Measurements from ENCODE around the gene RTN4R. TPM values are rescaled to one million over a fixed set of nuclear protein-coding genes. Genes with fewer than 3 reads are reported as not detected.
"Not testable (repeated sequence)": the region's sequence is repeated elsewhere in the genome, so short reads cannot be mapped to it uniquely, and the experiment has no call there.

The RTN4R gene
- total RNA-seq, 1 experiment from 2014 or later: 11.1 TPM

DNA sequence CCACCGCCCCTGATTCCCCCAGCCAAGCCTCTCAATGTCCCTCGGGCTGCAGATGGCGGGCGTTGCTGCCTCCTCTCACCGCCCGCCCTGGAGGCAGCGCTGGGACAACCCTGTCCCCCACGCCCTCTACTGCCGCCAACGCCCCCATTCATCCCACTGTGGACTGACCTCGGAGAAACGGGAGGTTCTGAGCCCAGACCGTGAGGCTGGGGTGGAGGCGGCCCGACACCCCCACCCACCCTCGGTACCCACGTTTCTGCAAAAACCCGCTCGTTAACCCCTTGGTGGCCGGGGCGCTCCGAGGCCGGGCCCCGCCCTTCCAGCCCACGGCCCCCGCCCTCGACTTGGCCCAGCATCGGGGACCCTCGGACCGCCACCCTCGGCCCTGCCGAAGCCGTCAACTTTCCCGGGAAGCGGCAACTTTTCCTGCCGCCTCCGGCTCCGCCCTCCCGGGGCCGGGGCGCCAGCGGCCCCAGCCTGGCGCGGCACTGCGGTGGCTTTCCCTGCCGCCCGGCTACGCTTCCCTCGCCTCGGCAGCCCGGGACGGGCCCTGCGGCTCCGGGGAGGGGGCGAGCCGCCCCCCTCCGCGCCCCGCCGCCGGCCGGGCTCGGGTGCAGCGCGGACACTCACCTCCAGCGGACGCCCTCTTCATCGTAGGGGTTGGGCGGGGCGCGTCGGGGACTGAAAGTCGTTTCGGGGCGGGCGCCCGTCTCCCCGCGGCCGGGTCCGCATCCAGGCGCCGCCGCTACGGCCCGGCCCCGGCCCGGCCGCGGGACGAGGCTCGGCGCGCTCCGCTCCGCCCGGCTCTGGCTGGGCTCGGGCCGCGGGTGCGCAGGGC, 458 bp downstream of the RTN4R start:
- no peaks in the 10 kb centered on the region for H3K36me3 ChIP-seq (ENCODE audit: control insufficient read depth, insufficient read depth, low read length)
- CTCF ChIA-PET: no interaction called here

DNA sequence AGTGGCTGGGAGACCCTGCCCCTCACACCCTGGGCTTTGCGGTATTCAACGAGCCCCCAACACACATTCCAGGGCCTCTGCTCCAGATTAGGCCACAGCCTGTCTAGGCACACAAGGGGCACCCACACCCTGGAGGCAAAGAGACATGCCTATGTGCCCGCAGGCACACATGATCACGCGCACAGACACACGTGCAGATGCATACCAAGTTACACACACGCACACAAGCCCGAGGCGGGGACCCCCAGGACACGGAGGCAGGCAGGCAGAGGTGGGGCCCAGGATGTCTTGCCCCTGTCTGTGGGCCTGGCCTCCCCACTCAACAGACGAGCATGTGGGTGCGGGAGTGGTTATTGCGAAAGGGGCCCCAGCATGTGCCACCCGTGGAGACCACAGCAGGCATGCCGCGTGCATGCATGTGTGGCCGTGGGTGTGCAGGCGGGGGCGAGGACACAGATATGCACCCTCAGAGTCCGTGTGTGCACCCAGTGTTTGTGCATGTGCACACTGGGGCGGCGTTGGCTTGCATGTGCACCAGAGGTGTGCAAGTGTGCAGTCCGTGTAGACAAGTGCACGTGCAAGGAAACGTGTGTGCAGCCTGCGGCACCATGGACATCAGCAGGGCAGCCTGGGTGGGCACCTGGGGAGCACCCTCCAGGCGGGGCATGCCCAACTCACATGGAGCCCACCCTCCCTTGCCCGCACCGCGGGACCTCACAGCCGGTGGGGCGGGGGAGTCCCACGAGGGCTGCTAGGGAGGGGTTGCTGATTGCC, 1.3 kb downstream of the RTN4R start:
- H3K27me3 Mint-ChIP-seq (ENCODE audit: insufficient read depth, unreplicated experiment); CTCF ChIA-PET; H3K9me3 ChIP-seq; H3K27me3 ChIP-seq (replicated peaks; ENCODE audit: control insufficient read depth, insufficient read depth, low read length); intact Hi-C loops (cut with micrococcal nuclease; ENCODE audit: unreplicated experiment); DNase-seq; H3K4me1 Mint-ChIP-seq (ENCODE audit: low read depth, unreplicated experiment); H3K9me3 Mint-ChIP-seq (ENCODE audit: unreplicated experiment); H3K27ac Mint-ChIP-seq (ENCODE audit: unreplicated experiment); POLR2A ChIA-PET; H3K4me1 ChIP-seq; H3K36me3 Mint-ChIP-seq (ENCODE audit: insufficient read depth, unreplicated experiment); BruUV-seq (replicated peaks); H3K36me3 ChIP-seq (ENCODE audit: control insufficient read depth, insufficient read depth, low read length): not testable (repeated sequence)
- peak overlapping the region; percentile 53 for H3K4me3 ChIP-seq (ENCODE audit: low read depth, low read length)
- H3K4me3 Mint-ChIP-seq (ENCODE audit: unreplicated experiment): peak overlapping the region; percentile 61

More for the DNA sequence above, 458 bp downstream of the RTN4R start:
- Mint-ChIP-seq H3K36me3 (ENCODE audit: insufficient read depth, unreplicated experiment) (no peaks in the 10 kb centered on the region), H3K27me3 (ENCODE audit: insufficient read depth, unreplicated experiment) (no peaks in the 10 kb centered on the region), H3K27ac (ENCODE audit: unreplicated experiment) (no peak overlapping the region), H3K4me3 (ENCODE audit: unreplicated experiment) (peak overlapping the region; percentile 61), H3K9me3 (ENCODE audit: unreplicated experiment) (no peaks in the 10 kb centered on the region), H3K4me1 (ENCODE audit: low read depth, unreplicated experiment) (peaks cover 5% of the 10 kb centered on the region)
- intact Hi-C loops (cut with micrococcal nuclease; ENCODE audit: unreplicated experiment): no loop called here
- DNase-seq: peak in 1 of 2 experiments; percentile 54
- Histone ChIP-seq H3K9me3 (no peaks in the 10 kb centered on the region), H3K27me3 (replicated peaks; ENCODE audit: control insufficient read depth, insufficient read depth, low read length) (no peaks in the 10 kb centered on the region), H3K4me1 (peaks cover 6% of the 10 kb centered on the region), H3K4me3 (ENCODE audit: low read depth, low read length) (peak overlapping the region; percentile 53)
- TF ChIP-seq, protein P1, sequence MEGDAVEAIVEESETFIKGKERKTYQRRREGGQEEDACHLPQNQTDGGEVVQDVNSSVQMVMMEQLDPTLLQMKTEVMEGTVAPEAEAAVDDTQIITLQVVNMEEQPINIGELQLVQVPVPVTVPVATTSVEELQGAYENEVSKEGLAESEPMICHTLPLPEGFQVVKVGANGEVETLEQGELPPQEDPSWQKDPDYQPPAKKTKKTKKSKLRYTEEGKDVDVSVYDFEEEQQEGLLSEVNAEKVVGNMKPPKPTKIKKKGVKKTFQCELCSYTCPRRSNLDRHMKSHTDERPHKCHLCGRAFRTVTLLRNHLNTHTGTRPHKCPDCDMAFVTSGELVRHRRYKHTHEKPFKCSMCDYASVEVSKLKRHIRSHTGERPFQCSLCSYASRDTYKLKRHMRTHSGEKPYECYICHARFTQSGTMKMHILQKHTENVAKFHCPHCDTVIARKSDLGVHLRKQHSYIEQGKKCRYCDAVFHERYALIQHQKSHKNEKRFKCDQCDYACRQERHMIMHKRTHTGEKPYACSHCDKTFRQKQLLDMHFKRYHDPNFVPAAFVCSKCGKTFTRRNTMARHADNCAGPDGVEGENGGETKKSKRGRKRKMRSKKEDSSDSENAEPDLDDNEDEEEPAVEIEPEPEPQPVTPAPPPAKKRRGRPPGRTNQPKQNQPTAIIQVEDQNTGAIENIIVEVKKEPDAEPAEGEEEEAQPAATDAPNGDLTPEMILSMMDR (IDR thresholded peaks at IDR 0.05; ENCODE audit: insufficient read depth in 1 of 2, low read depth in 1 of 2, low read length in 1 of 2, severe bottlenecking in 1 of 2, unreplicated experiment in 1 of 2): no peak
- POLR2A ChIA-PET: no interaction called here
- no TSS peak for BruUV-seq (replicated peaks)

DNA sequence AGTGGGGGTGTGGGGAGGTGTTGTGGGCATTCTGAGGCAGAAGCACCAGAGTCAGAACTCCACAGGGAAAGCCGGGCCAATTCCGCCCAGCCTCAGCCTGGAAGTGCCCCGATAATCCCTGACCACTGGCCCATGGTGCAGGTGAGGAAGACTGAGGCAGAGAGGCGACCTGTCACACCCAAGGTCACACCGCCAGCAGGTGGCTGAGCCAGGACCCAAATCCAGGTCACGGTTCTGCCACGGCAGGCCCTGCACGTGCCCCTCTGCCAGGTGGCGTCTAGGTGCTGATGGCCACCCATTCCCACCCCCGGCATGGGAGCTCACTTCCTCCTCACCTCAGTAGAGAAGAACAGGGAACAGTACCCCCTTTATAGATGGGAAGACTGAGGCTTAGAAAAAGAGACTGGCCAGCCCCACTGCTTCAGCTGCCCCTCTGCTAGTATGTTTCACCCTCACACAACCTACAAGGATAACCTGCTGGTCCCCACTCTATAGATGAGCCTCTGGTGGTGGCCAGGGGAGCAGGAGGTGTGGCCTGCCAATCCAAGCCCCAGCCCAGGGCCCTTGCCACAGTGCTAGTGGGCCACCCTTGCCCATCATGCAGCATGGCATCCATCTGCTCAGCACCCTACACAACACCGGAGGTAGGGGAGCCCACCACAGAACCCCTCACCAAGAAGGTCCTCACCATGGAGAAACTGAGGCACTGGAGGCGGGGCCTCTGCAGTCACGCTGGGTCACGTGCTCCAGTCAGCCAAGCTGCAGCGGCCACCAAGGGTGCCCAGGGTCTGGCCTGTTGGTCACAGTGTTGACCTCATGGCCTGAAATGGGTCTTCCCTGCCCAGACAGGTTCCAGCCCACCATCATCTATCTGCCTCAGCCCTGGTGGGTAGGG, 2.1 kb downstream of the RTN4R start:
- POLR2A ChIA-PET; H3K4me1 Mint-ChIP-seq (ENCODE audit: low read depth, unreplicated experiment); H3K36me3 Mint-ChIP-seq (ENCODE audit: insufficient read depth, unreplicated experiment); H3K9me3 ChIP-seq; H3K27me3 Mint-ChIP-seq (ENCODE audit: insufficient read depth, unreplicated experiment); CTCF ChIA-PET; H3K4me3 ChIP-seq (ENCODE audit: low read depth, low read length); H3K27ac Mint-ChIP-seq (ENCODE audit: unreplicated experiment); H3K27me3 ChIP-seq (replicated peaks; ENCODE audit: control insufficient read depth, insufficient read depth, low read length); DNase-seq; H3K9me3 Mint-ChIP-seq (ENCODE audit: unreplicated experiment); intact Hi-C loops (cut with micrococcal nuclease; ENCODE audit: unreplicated experiment); H3K4me1 ChIP-seq; H3K36me3 ChIP-seq (ENCODE audit: control insufficient read depth, insufficient read depth, low read length): not testable (repeated sequence)
- H3K4me3 Mint-ChIP-seq (ENCODE audit: unreplicated experiment): peak overlapping the region; percentile 61
- TSS peak; percentile 27 for BruUV-seq (replicated peaks)

All from Caco-2 (cell line).